Measurements from ENCODE around the gene KCNMB4.
"Not testable (repeated sequence)": the region's sequence is repeated elsewhere in the genome, so short reads cannot be mapped to it uniquely, and the experiment has no call there.

KCNMB4 gene

GRCh38 chr12:70367258-70368141 is 1.4 kb downstream of the KCNMB4 start:
- Histone ChIP-seq H3K9me3 (ENCODE audit: control insufficient read depth, low read length) (no peaks in the 10 kb centered on the region), H3K36me3 (ENCODE audit: control insufficient read depth, insufficient read depth, low read length) (no peaks in the 10 kb centered on the region), H3K27me3 (replicated peaks; ENCODE audit: control insufficient read depth, insufficient read depth, low read length, poor library complexity, severe bottlenecking) (peaks cover 5% of the 10 kb centered on the region), H3K27ac (ENCODE audit: insufficient read depth, low read length, poor library complexity, severe bottlenecking) (peak overlapping the region; percentile 37), H3K4me1 (ENCODE audit: control insufficient read depth, insufficient read depth, low read length, poor library complexity, severe bottlenecking) (peaks cover 18% of the 10 kb centered on the region), H3K4me3 (ENCODE audit: insufficient read depth, low read depth, low read length, poor library complexity, severe bottlenecking) (peak overlapping the region; percentile 61)
- no peak for DNase-seq

- no peaks in the 10 kb centered on the region for H3K36me3 ChIP-seq (ENCODE audit: control insufficient read depth, insufficient read depth, low read length)
- H3K27me3 ChIP-seq (replicated peaks; ENCODE audit: control insufficient read depth, insufficient read depth, low read length, poor library complexity, severe bottlenecking) = peaks cover under 1% of the 10 kb centered on the region
- no peaks in the 10 kb centered on the region for H3K4me1 ChIP-seq (ENCODE audit: control insufficient read depth, insufficient read depth, low read length, poor library complexity, severe bottlenecking)
- no peaks in the 10 kb centered on the region for H3K9me3 ChIP-seq (ENCODE audit: control insufficient read depth, low read length)
- no peak overlapping the region for H3K4me3 ChIP-seq (ENCODE audit: insufficient read depth, low read depth, low read length, poor library complexity, severe bottlenecking)
- H3K27ac ChIP-seq (ENCODE audit: insufficient read depth, low read length, poor library complexity, severe bottlenecking) = no peak overlapping the region
- no peak for DNase-seq
These were observed 6.8 kb downstream of the KCNMB4 start for GRCh38 chr12:70372881-70373280.

- H3K27me3 ChIP-seq (replicated peaks; ENCODE audit: control insufficient read depth, insufficient read depth, low read length, poor library complexity, severe bottlenecking) = no peaks in the 10 kb centered on the region
- DNase-seq = no peak
These were observed 13.8 kb downstream of the KCNMB4 start for GRCh38 chr12:70379846-70380245.

GRCh38 chr12:70383484-70383883 is 17.4 kb downstream of the KCNMB4 start:
- Histone ChIP-seq H3K9me3 (ENCODE audit: control insufficient read depth, low read length) (no peaks in the 10 kb centered on the region), H3K4me1 (ENCODE audit: control insufficient read depth, insufficient read depth, low read length, poor library complexity, severe bottlenecking) (no peaks in the 10 kb centered on the region), H3K36me3 (ENCODE audit: control insufficient read depth, insufficient read depth, low read length) (no peaks in the 10 kb centered on the region), H3K27ac (ENCODE audit: insufficient read depth, low read length, poor library complexity, severe bottlenecking) (no peak overlapping the region), H3K27me3 (replicated peaks; ENCODE audit: control insufficient read depth, insufficient read depth, low read length, poor library complexity, severe bottlenecking) (no peaks in the 10 kb centered on the region), H3K4me3 (ENCODE audit: insufficient read depth, low read depth, low read length, poor library complexity, severe bottlenecking) (no peak overlapping the region)
- no peak for DNase-seq

More at GRCh38 chr12:70379846-70380245, 13.8 kb downstream of the KCNMB4 start:
- no peaks in the 10 kb centered on the region for H3K4me1 ChIP-seq (ENCODE audit: control insufficient read depth, insufficient read depth, low read length, poor library complexity, severe bottlenecking)
- H3K4me3 ChIP-seq (ENCODE audit: insufficient read depth, low read depth, low read length, poor library complexity, severe bottlenecking) = no peak overlapping the region
- no peaks in the 10 kb centered on the region for H3K9me3 ChIP-seq (ENCODE audit: control insufficient read depth, low read length)
- no peak overlapping the region for H3K27ac ChIP-seq (ENCODE audit: insufficient read depth, low read length, poor library complexity, severe bottlenecking)
- no peaks in the 10 kb centered on the region for H3K36me3 ChIP-seq (ENCODE audit: control insufficient read depth, insufficient read depth, low read length)

- Histone ChIP-seq H3K27me3 (replicated peaks; ENCODE audit: control insufficient read depth, insufficient read depth, low read length, poor library complexity, severe bottlenecking) (no peaks in the 10 kb centered on the region), H3K9me3 (ENCODE audit: control insufficient read depth, low read length) (no peaks in the 10 kb centered on the region), H3K4me1 (ENCODE audit: control insufficient read depth, insufficient read depth, low read length, poor library complexity, severe bottlenecking) (no peaks in the 10 kb centered on the region), H3K36me3 (ENCODE audit: control insufficient read depth, insufficient read depth, low read length) (no peaks in the 10 kb centered on the region), H3K27ac (ENCODE audit: insufficient read depth, low read length, poor library complexity, severe bottlenecking) (no peak overlapping the region), H3K4me3 (ENCODE audit: insufficient read depth, low read depth, low read length, poor library complexity, severe bottlenecking) (no peak overlapping the region)
- no peak for DNase-seq
These were observed 17.8 kb downstream of the KCNMB4 start for GRCh38 chr12:70383886-70384285.

- H3K36me3 ChIP-seq (ENCODE audit: control insufficient read depth, insufficient read depth, low read length) = no peaks in the 10 kb centered on the region
These were observed 20.7 kb downstream of the KCNMB4 start for GRCh38 chr12:70386771-70387170.

GRCh38 chr12:70389678-70390077 is 23.6 kb downstream of the KCNMB4 start:
- no peaks in the 10 kb centered on the region for H3K36me3 ChIP-seq (ENCODE audit: control insufficient read depth, insufficient read depth, low read length)
- H3K9me3 ChIP-seq (ENCODE audit: control insufficient read depth, low read length) = no peaks in the 10 kb centered on the region
- DNase-seq = no peak
- no peak overlapping the region for H3K27ac ChIP-seq (ENCODE audit: insufficient read depth, low read length, poor library complexity, severe bottlenecking)
- H3K27me3 ChIP-seq (replicated peaks; ENCODE audit: control insufficient read depth, insufficient read depth, low read length, poor library complexity, severe bottlenecking) = no peaks in the 10 kb centered on the region
- no peak overlapping the region for H3K4me3 ChIP-seq (ENCODE audit: insufficient read depth, low read depth, low read length, poor library complexity, severe bottlenecking)
- no peaks in the 10 kb centered on the region for H3K4me1 ChIP-seq (ENCODE audit: control insufficient read depth, insufficient read depth, low read length, poor library complexity, severe bottlenecking)

More at GRCh38 chr12:70386771-70387170, 20.7 kb downstream of the KCNMB4 start:
- H3K9me3 ChIP-seq (ENCODE audit: control insufficient read depth, low read length) = no peaks in the 10 kb centered on the region
- no peaks in the 10 kb centered on the region for H3K4me1 ChIP-seq (ENCODE audit: control insufficient read depth, insufficient read depth, low read length, poor library complexity, severe bottlenecking)
- H3K4me3 ChIP-seq (ENCODE audit: insufficient read depth, low read depth, low read length, poor library complexity, severe bottlenecking) = no peak overlapping the region
- no peak overlapping the region for H3K27ac ChIP-seq (ENCODE audit: insufficient read depth, low read length, poor library complexity, severe bottlenecking)
- no peaks in the 10 kb centered on the region for H3K27me3 ChIP-seq (replicated peaks; ENCODE audit: control insufficient read depth, insufficient read depth, low read length, poor library complexity, severe bottlenecking)
- no peak for DNase-seq

- not testable (repeated sequence) for DNase-seq; H3K36me3 ChIP-seq (ENCODE audit: control insufficient read depth, insufficient read depth, low read length)
These were observed 26.5 kb downstream of the KCNMB4 start for GRCh38 chr12:70392631-70393030.

GRCh38 chr12:70393787-70394499 is 27.9 kb downstream of the KCNMB4 start:
- no peaks in the 10 kb centered on the region for H3K27me3 ChIP-seq (replicated peaks; ENCODE audit: control insufficient read depth, insufficient read depth, low read length, poor library complexity, severe bottlenecking)
- no peaks in the 10 kb centered on the region for H3K36me3 ChIP-seq (ENCODE audit: control insufficient read depth, insufficient read depth, low read length)
- no peak overlapping the region for H3K4me3 ChIP-seq (ENCODE audit: insufficient read depth, low read depth, low read length, poor library complexity, severe bottlenecking)
- no peaks in the 10 kb centered on the region for H3K9me3 ChIP-seq (ENCODE audit: control insufficient read depth, low read length)
- no peak for DNase-seq
- no peak overlapping the region for H3K27ac ChIP-seq (ENCODE audit: insufficient read depth, low read length, poor library complexity, severe bottlenecking)
- H3K4me1 ChIP-seq (ENCODE audit: control insufficient read depth, insufficient read depth, low read length, poor library complexity, severe bottlenecking) = no peaks in the 10 kb centered on the region

More at GRCh38 chr12:70392631-70393030, 26.5 kb downstream of the KCNMB4 start:
- not testable (repeated sequence) for H3K27me3 ChIP-seq (replicated peaks; ENCODE audit: control insufficient read depth, insufficient read depth, low read length, poor library complexity, severe bottlenecking); H3K4me1 ChIP-seq (ENCODE audit: control insufficient read depth, insufficient read depth, low read length, poor library complexity, severe bottlenecking); H3K4me3 ChIP-seq (ENCODE audit: insufficient read depth, low read depth, low read length, poor library complexity, severe bottlenecking); H3K9me3 ChIP-seq (ENCODE audit: control insufficient read depth, low read length); H3K27ac ChIP-seq (ENCODE audit: insufficient read depth, low read length, poor library complexity, severe bottlenecking)

- Histone ChIP-seq H3K27me3 (replicated peaks; ENCODE audit: control insufficient read depth, insufficient read depth, low read length, poor library complexity, severe bottlenecking) (no peaks in the 10 kb centered on the region), H3K27ac (ENCODE audit: insufficient read depth, low read length, poor library complexity, severe bottlenecking) (no peak overlapping the region), H3K9me3 (ENCODE audit: control insufficient read depth, low read length) (no peaks in the 10 kb centered on the region), H3K4me3 (ENCODE audit: insufficient read depth, low read depth, low read length, poor library complexity, severe bottlenecking) (no peak overlapping the region), H3K36me3 (ENCODE audit: control insufficient read depth, insufficient read depth, low read length) (no peaks in the 10 kb centered on the region), H3K4me1 (ENCODE audit: control insufficient read depth, insufficient read depth, low read length, poor library complexity, severe bottlenecking) (no peaks in the 10 kb centered on the region)
- no peak for DNase-seq
These were observed 31.9 kb downstream of the KCNMB4 start for GRCh38 chr12:70398002-70398401.
